HG03571 (cell line): ENCODE measurements around the gene NOS3.
A peak's percentile ranks its signal among the peaks of the same experiment; 100 is the strongest.

Source experiments
- ATAC-seq: cut with Tn5 transposase; IDR thresholded peaks from one replicate; pipeline ENCODE4 v1.9.1; 2021; ENCODE audit not compliant: unreplicated experiment

The NOS3 gene

GRCh38 chr7:150963707-150964559 is 26.9 kb upstream of the NOS3 start:
- no peak for ATAC-seq

GRCh38 chr7:150964593-150965111 is 26.2 kb upstream of the NOS3 start:
- ATAC-seq = no peak

- ATAC-seq = no peak
These were observed 25.5 kb upstream of the NOS3 start for GRCh38 chr7:150965273-150965830.

GRCh38 chr7:150966002-150966401 is 24.8 kb upstream of the NOS3 start:
- no peak for ATAC-seq

GRCh38 chr7:150967349-150967748 is 23.5 kb upstream of the NOS3 start:
- no peak for ATAC-seq

GRCh38 chr7:150968056-150968733 is 22.6 kb upstream of the NOS3 start:
- no peak for ATAC-seq

- ATAC-seq = no peak
These were observed 22.0 kb upstream of the NOS3 start for GRCh38 chr7:150968734-150969372.

GRCh38 chr7:150969475-150969874 is 21.3 kb upstream of the NOS3 start:
- ATAC-seq = no peak

- no peak for ATAC-seq
These were observed 20.4 kb upstream of the NOS3 start for GRCh38 chr7:150970424-150970823.

- ATAC-seq = no peak
These were observed 19.4 kb upstream of the NOS3 start for GRCh38 chr7:150971242-150972022.

GRCh38 chr7:150972023-150972468 is 18.8 kb upstream of the NOS3 start:
- ATAC-seq = no peak

- ATAC-seq = no peak
These were observed 18.1 kb upstream of the NOS3 start for GRCh38 chr7:150972741-150973140.

GRCh38 chr7:150973571-150974451 is 17.0 kb upstream of the NOS3 start:
- no peak for ATAC-seq

GRCh38 chr7:150974468-150975391 is 16.1 kb upstream of the NOS3 start:
- peak; percentile 47 for ATAC-seq

GRCh38 chr7:150975536-150976319 is 15.1 kb upstream of the NOS3 start:
- no peak for ATAC-seq

GRCh38 chr7:150976529-150977381 is 14.1 kb upstream of the NOS3 start:
- ATAC-seq = no peak
